RWPE1 (cell line): ENCODE results near the gene PDXK.

Source experiments
- CTCF ChIA-PET: fragments of 350-600 bp; sonication (Branson Sonifier 250); formaldehyde crosslinking; extraction: SDS; loops from one replicate; lab custom pipeline; 2021; lab: Yijun Ruan, JAX
- POLR2A ChIA-PET: fragments of 400-600 bp; formaldehyde crosslinking; extraction: SDS; loops from one replicate; lab custom pipeline; 2020; ENCODE audit warnings: antibody characterized with exemption; ENCODE audit not compliant: low non-redundant PET; lab: Yijun Ruan, JAX
- DNase-seq: peaks from one replicate; pipeline ENCODE4 v3.0.0; 2012; ENCODE audit warnings: low spot score
- H3K27ac ChIP-seq: fragments of 450-650 bp; 2 replicates; pipeline ENCODE4 v1.5.1; 2017
- TF ChIP-seq, protein P1 (sequence below): fragments of 450-650 bp; conservative IDR thresholded peaks from 2 replicates; pipeline ENCODE4 v1.5.1; 2017; ENCODE audit warnings: low read depth, mild to moderate bottlenecking

The PDXK gene

DNA sequence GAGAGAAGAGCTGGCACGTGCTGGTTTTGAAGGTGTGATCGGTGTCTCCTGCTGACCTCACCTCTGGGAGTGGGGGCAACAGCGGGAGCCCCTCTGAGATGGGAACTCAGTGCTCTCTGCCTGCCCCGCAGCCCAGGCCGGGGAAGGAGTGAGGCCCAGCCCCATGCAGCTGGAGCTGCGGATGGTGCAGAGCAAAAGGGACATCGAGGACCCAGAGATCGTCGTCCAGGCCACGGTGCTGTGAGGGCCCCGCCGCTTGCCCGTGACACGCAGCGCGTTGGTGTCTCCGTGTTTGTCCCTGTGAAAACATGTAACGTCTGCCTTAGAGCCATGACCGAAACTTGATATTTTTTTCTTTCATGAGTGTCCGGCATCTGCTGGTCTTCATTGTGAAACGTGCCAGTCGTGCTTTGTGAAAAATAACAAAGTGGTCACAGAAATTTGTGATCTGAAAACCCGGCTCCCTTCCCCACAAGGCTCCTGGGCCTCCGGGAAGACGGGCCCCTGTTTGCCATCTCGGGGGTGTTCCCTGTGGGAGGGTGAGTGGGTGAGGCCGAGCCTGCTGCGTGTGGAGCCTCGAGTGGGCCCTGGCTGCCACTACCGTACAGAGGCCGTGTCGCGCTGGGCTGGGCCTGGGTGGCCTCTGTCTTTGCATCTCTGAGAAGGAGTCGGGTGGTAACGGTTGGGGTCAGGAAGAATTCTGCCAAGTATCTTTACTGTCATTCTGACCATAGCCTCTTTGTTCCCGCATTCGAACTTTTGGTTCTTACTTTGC is 37.1 kb downstream of the PDXK start:
- peak overlapping the region; percentile 78 for H3K27ac ChIP-seq
- no peak for DNase-seq
- CTCF ChIA-PET, result no interaction called here
- TF ChIP-seq, protein P1, sequence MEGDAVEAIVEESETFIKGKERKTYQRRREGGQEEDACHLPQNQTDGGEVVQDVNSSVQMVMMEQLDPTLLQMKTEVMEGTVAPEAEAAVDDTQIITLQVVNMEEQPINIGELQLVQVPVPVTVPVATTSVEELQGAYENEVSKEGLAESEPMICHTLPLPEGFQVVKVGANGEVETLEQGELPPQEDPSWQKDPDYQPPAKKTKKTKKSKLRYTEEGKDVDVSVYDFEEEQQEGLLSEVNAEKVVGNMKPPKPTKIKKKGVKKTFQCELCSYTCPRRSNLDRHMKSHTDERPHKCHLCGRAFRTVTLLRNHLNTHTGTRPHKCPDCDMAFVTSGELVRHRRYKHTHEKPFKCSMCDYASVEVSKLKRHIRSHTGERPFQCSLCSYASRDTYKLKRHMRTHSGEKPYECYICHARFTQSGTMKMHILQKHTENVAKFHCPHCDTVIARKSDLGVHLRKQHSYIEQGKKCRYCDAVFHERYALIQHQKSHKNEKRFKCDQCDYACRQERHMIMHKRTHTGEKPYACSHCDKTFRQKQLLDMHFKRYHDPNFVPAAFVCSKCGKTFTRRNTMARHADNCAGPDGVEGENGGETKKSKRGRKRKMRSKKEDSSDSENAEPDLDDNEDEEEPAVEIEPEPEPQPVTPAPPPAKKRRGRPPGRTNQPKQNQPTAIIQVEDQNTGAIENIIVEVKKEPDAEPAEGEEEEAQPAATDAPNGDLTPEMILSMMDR, result no peak
- POLR2A ChIA-PET, result no interaction called here

DNA sequence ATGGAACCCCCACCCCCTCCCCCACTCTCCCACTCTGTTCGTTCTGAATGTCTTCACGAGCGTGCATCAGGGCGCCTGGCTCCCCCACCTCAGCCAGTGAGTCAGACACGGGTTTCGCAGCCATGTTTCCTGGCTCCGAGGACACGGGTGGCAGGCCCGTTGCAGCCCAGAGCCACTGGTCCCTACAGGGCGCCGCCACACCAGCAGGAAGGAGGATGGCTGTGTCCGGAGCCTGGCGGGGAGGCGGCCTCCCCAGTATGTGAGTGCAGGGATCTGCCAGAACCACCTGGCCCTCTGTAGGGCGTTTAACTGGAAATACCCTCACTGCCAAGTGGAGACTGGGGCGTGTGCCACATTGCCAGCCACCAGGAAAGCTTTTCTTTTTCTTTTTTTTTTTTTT is 38.7 kb downstream of the PDXK start:
- TF ChIP-seq, protein P1, result no peak
- DNase-seq, result no peak
- CTCF ChIA-PET, result interaction anchor here (0.8 kb wide), 1 partner anchor 14 kb away, joined by 4 read pairs; no protein-coding TSS in a partner anchor
- POLR2A ChIA-PET, result no interaction called here
- peak overlapping the region; percentile 78 for H3K27ac ChIP-seq

DNA sequence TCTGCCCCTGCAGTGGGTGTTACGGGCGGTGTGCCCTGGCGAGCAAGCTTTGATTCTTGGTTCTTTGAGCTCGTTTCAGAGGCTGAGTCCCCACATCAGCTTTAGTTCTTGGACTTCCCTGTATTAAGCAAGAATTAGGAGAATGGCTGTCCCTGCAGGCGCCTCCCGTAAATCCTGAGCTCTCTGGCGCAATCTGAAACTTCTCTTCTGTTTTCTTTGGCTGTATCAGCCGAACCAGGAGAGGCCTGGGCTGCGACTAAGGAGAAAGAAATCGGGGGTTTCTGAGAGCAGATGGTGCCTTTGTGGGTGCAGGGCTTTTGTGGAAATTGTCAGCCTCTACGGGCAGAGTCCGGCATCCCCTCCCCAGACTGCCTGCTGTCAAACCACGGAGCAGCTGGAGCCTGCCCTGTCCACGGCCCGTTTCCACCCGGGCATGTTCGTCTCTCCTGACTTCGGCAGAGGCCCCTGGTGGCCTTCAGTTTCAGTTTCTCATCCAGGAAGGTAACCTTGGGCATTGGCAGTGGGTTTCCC is 39.2 kb downstream of the PDXK start:
- POLR2A ChIA-PET, result no interaction called here
- CTCF ChIA-PET, result interaction anchor here (0.6 to 0.8 kb wide), 2 partner anchors 14 to 21 kb away, joined by 4 read pairs; no protein-coding TSS in a partner anchor
- peak overlapping the region; percentile 78 for H3K27ac ChIP-seq
- no peak for DNase-seq
- TF ChIP-seq, protein P1, result no peak

DNA sequence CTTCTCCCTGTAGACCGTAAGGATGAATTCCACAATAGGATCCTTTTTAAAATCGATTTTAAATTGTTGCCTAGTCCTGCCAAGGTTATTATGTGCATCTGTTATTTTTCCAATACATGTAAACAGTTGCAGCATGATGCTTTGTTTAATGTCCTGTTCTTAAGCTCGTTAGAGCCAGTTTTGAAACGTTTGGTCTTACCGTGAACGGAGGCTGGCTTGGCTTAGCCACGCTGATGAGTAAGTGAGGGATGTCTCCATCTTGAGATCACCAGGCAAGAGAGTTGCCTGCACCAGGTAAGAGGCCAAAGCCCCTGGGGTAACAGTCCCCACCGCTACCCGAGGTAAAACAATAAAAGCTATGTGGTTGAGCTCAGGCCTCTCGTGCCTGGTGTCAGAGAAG is 39.9 kb downstream of the PDXK start:
- CTCF ChIA-PET, result interaction anchor here (1.0 kb wide), 1 partner anchor 10 kb away, joined by 3 read pairs; no protein-coding TSS in a partner anchor
- H3K27ac ChIP-seq, result peak overlapping the region; percentile 94
- POLR2A ChIA-PET, result no interaction called here
- DNase-seq, result no peak
- TF ChIP-seq, protein P1, result no peak

DNA sequence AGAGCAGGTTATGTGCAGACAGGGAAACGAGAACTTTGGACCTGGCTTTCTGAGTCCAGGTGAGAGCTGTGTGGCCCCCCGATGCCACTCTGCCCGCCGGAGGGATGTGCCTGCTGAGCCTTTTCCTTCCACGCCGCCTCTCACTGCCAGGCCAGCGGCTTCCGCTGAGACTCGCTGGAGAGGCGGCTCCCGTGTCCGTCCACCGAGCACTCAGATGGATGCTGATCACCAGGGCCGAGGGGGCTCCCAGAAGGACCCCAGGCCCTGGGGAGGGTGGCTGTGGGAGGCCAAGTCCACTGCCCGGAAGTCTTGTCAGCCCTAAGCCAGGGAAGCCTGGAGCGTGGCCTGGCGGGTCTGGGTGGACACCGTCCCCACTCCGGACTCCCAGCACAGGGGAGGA is 40.7 kb downstream of the PDXK start:
- ChIA-PET POLR2A (no interaction called here), CTCF (interaction anchor here (1.0 kb wide), 1 partner anchor 10 kb away, joined by 3 read pairs; no protein-coding TSS in a partner anchor)
- peak overlapping the region; percentile 94 for H3K27ac ChIP-seq
- TF ChIP-seq, protein P1, result no peak
- no peak for DNase-seq

DNA sequence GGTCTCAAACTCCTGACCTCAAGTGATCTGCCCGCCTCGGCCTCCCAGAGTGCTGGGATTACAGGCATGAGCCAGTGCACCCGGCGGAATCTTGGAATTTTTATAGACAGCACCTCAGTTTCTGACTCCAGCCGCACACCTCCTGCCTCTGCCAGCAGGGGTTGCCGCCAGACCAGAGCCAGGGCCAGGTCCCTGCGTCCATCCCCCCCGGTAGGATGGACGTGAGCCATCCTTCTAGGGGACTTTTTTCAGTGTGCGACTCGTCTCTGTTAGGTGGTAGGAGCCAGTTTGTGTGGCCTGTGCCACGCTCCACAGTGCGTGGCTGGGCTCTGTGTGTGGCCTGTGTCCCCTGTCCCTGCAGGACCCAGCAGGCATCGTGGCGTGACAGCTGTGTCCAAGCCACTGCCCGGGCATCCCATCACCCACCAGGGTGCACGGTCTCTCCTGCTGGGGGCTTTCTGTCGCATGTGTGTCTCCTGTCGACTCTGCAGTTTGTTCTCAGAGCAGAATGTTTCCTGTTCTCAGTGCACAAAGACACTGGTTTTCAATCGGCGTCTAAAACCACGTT is 41.5 kb downstream of the PDXK start:
- DNase-seq, result no peak
- ChIA-PET CTCF (no interaction called here), POLR2A (no interaction called here)
- TF ChIP-seq, protein P1, result no peak
- peak overlapping the region; percentile 94 for H3K27ac ChIP-seq
